Common myeloid progenitor, CD34-positive (primary cell): Measurements from ENCODE around the gene ZBTB8A.

Experiments used
- CTCF ChIA-PET: fragments of 350-600 bp; sonication (Branson Sonifier 250); formaldehyde crosslinking; loops from one replicate; lab custom pipeline; 2021; ENCODE audit warnings: antibody characterized with exemption; lab: Charles Lee
- POLR2A ChIA-PET: fragments of 350-600 bp; sonication (Branson Sonifier 250); formaldehyde crosslinking; loops from one replicate; lab custom pipeline; 2021; ENCODE audit warnings: antibody characterized with exemption; lab: Charles Lee
- DNase-seq, 3 donors: peaks; one replicate each; pipeline versions ENCODE4 v3.0.0 to v3.0.0-alpha.2; 2013
- H3K27ac ChIP-seq, 2 experiments: 1 replicate in 1 of 2; 2 replicates in 1 of 2; pipeline ENCODE4 v1.7.0; 2013; ENCODE audit warnings: inconsistent platforms in 2 of 2, low read length in 2 of 2, mild to moderate bottlenecking in 2 of 2, low read depth in 1 of 2, moderate library complexity in 1 of 2; ENCODE audit not compliant: severe bottlenecking in 2 of 2, insufficient read depth in 1 of 2, poor library complexity in 1 of 2
- H3K27me3 ChIP-seq, 5 experiments: replicated peaks in 2 of 5; 1 replicate in 3 of 5; 2 replicates in 2 of 5; pipeline versions ENCODE4 v1.6.1 to v1.7.0; 2013; ENCODE audit warnings: low read length in 4 of 5, mild to moderate bottlenecking in 2 of 5, moderate library complexity in 2 of 5, inconsistent platforms in 1 of 5; ENCODE audit not compliant: insufficient read depth in 5 of 5, control insufficient read depth in 4 of 5
- H3K36me3 ChIP-seq, 4 experiments: 1 replicate in 2 of 4; 2 replicates in 2 of 4; pipeline versions ENCODE4 v1.6.1 to v1.7.0; 2013; ENCODE audit warnings: low read length in 3 of 4, control low read depth in 1 of 4, mild to moderate bottlenecking in 1 of 4; ENCODE audit not compliant: control insufficient read depth in 4 of 4, insufficient read depth in 4 of 4
- H3K4me1 ChIP-seq, 4 experiments: 1 replicate in 3 of 4; 2 replicates in 1 of 4; pipeline versions ENCODE4 v1.6.1 to v1.7.1; 2013; ENCODE audit warnings: low read length in 3 of 4, mild to moderate bottlenecking in 3 of 4, control low read depth in 1 of 4, inconsistent platforms in 1 of 4, moderate library complexity in 1 of 4; ENCODE audit not compliant: control insufficient read depth in 4 of 4, insufficient read depth in 4 of 4; ENCODE audit errors: control extremely low read depth in 1 of 4
- H3K4me3 ChIP-seq, 7 experiments: 1 replicate in 4 of 7; 2 replicates in 3 of 7; pipeline versions ENCODE4 v1.5.1 to v1.7.0; 2013; ENCODE audit warnings: mild to moderate bottlenecking in 7 of 7, low read length in 6 of 7, moderate library complexity in 6 of 7, inconsistent platforms in 2 of 7, low read depth in 2 of 7, control low read depth in 1 of 7; ENCODE audit not compliant: insufficient read depth in 4 of 7, control insufficient read depth in 1 of 7; ENCODE audit errors: extremely low read depth in 1 of 7
- H3K9me3 ChIP-seq, 5 experiments: 1 replicate in 4 of 5; 2 replicates in 1 of 5; pipeline versions ENCODE4 v1.6.1 to v1.7.1; 2013; ENCODE audit warnings: low read length in 4 of 5, mild to moderate bottlenecking in 2 of 5, inconsistent platforms in 1 of 5, low read depth in 1 of 5, moderate library complexity in 1 of 5; ENCODE audit not compliant: control insufficient read depth in 4 of 5, insufficient read depth in 2 of 5; ENCODE audit errors: control extremely low read depth in 1 of 5
- WGBS: methylation state at CpG from one replicate; pipeline ENCODE4 v1.1.5; 2013; ENCODE audit not compliant: insufficient coverage; 5-methylcytosine and 5-hydroxymethylcytosine counted together

Gene ZBTB8A

GRCh38 chr1:32650752-32651460 lies 111.7 kb downstream of the ZBTB8A start, which contains the start of gene RBBP4:
RBBP4 (plus strand) TSS chr1:32651208; CDS start chr1:32651307, 99 bp downstream.
- ChIA-PET POLR2A (interaction anchor here (0.7 kb wide), 1 partner anchor 208 kb away, joined by 4 read pairs; no protein-coding TSS in a partner anchor), CTCF (interaction anchor here (0.6 to 1.4 kb wide), 2 partner anchors 130 to 380 kb away, joined by 3 to 4 read pairs; no protein-coding TSS in a partner anchor)
- DNase-seq, result peak; percentile 97 to 98 (median 98)
- Histone ChIP-seq H3K27me3 (no peaks in the 10 kb centered on the region), H3K27ac (peak within 1 kb of the TSS; percentile 96 to 98), H3K4me3 (peak within 1 kb of the TSS; percentile 35 to 95 (median 79)), H3K9me3 (no peaks in the 10 kb centered on the region), H3K36me3 (peaks cover under 1 to 36% (median 17%) of the 10 kb centered on the region in 4 experiments), H3K4me1 (peaks cover 10 to 41% (median 32%) of the 10 kb centered on the region in 4 experiments)
- WGBS, result under 1% methylated on average over 60 of the region's 67 CpGs

- no peak for DNase-seq
- H3K27ac ChIP-seq, result peak overlapping the region; percentile 91 to 98
- no peaks in the 10 kb centered on the region for H3K27me3 ChIP-seq
- peak overlapping the region; percentile 32 to 87 (median 78) for H3K4me3 ChIP-seq
- H3K4me1 ChIP-seq, result peaks cover 10 to 41% (median 32%) of the 10 kb centered on the region in 4 experiments
- ChIA-PET CTCF (interaction anchor here (1.4 kb wide), 1 partner anchor 130 kb away, joined by 4 read pairs; no protein-coding TSS in a partner anchor), POLR2A (interaction anchor here (0.7 kb wide), 1 partner anchor 209 kb away, joined by 4 read pairs; no protein-coding TSS in a partner anchor)
- 1% methylated on average over 34 of the region's 43 CpGs for WGBS
- peaks cover 0 to 40% (median 22%) of the 10 kb centered on the region in 4 experiments for H3K36me3 ChIP-seq
- no peaks in the 10 kb centered on the region for H3K9me3 ChIP-seq
Observed at GRCh38 chr1:32651461-32652073, 112.3 kb downstream of the ZBTB8A start.

GRCh38 chr1:32652244-32652962 lies 113.2 kb downstream of the ZBTB8A start:
- Histone ChIP-seq H3K9me3 (no peaks in the 10 kb centered on the region), H3K27me3 (no peaks in the 10 kb centered on the region), H3K4me3 (peak overlapping the region in 6 of 7 experiments; percentile 66 to 87 (median 78)), H3K27ac (peak overlapping the region; percentile 91 to 98), H3K36me3 (peaks cover 6 to 48% (median 27%) of the 10 kb centered on the region in 4 experiments), H3K4me1 (peaks cover 10 to 41% (median 32%) of the 10 kb centered on the region in 4 experiments)
- ChIA-PET POLR2A (no interaction called here), CTCF (interaction anchor here (1.0 to 1.7 kb wide), 2 partner anchors 35 to 132 kb away, joined by 3 to 6 read pairs; no protein-coding TSS in a partner anchor)
- 94% methylated on average over 10 of the region's 16 CpGs for WGBS
- no peak for DNase-seq
